ENCODE measurements around the gene SAMD4A.

The SAMD4A gene

GRCh38 chr14:54565785-54566409 lies 1.0 kb upstream of the SAMD4A start:
- peak; percentile 37 to 92 (median 80) for DNase-seq

- DNase-seq = peak in 7 of 56 donors; percentile 26 to 68 (median 49)
Measured at GRCh38 chr14:54567224-54567638, 303 bp downstream of the SAMD4A start.

- DNase-seq = peak in 41 of 56 donors; percentile 9 to 76 (median 40)
Measured at GRCh38 chr14:54567639-54568561, 972 bp downstream of the SAMD4A start.

- DNase-seq = peak in 12 of 56 donors; percentile 1 to 30 (median 8)
Measured at GRCh38 chr14:54568821-54569595, 2.1 kb downstream of the SAMD4A start.

GRCh38 chr14:54570047-54570446 lies 3.1 kb downstream of the SAMD4A start:
- no peak for DNase-seq

GRCh38 chr14:54570631-54571415 lies 3.9 kb downstream of the SAMD4A start:
- DNase-seq = no peak

- DNase-seq = no peak
Measured at GRCh38 chr14:54572316-54572715, 5.4 kb downstream of the SAMD4A start.

GRCh38 chr14:54574528-54574927 lies 7.6 kb downstream of the SAMD4A start:
- no peak for DNase-seq

- DNase-seq = no peak
Measured at GRCh38 chr14:54577494-54577893, 10.6 kb downstream of the SAMD4A start.

GRCh38 chr14:54577977-54578376 lies 11.0 kb downstream of the SAMD4A start:
- no peak for DNase-seq

GRCh38 chr14:54579621-54580020 lies 12.7 kb downstream of the SAMD4A start:
- DNase-seq = no peak

GRCh38 chr14:54580933-54581332 lies 14.0 kb downstream of the SAMD4A start:
- DNase-seq = no peak

GRCh38 chr14:54582334-54582733 lies 15.4 kb downstream of the SAMD4A start:
- DNase-seq = no peak

- DNase-seq = no peak
Measured at GRCh38 chr14:54584097-54584496, 17.2 kb downstream of the SAMD4A start.

- DNase-seq = no peak
Measured at GRCh38 chr14:54585214-54585613, 18.3 kb downstream of the SAMD4A start.

GRCh38 chr14:54589076-54589475 lies 22.1 kb downstream of the SAMD4A start:
- DNase-seq = no peak

- DNase-seq = no peak
Measured at GRCh38 chr14:54589843-54590242, 22.9 kb downstream of the SAMD4A start.

GRCh38 chr14:54590481-54590880 lies 23.6 kb downstream of the SAMD4A start:
- no peak for DNase-seq

- no peak for DNase-seq
Measured at GRCh38 chr14:54591461-54591860, 24.5 kb downstream of the SAMD4A start.

- DNase-seq = no peak
Measured at GRCh38 chr14:54591866-54592265, 24.9 kb downstream of the SAMD4A start.

GRCh38 chr14:54593860-54594259 lies 26.9 kb downstream of the SAMD4A start:
- DNase-seq = no peak
